ENCODE results near the gene SORCS3. TPM values are rescaled to one million over a fixed set of nuclear protein-coding genes. Genes with fewer than 3 reads are reported as not detected.

SORCS3 gene
- total and polyA plus RNA-seq, 2 donors (not counting 1 experiment from before 2014, with no cell fraction given), result not detected

GRCh38 chr10:104762793-104763192, 121.7 kb downstream of the SORCS3 start:
- ChIA-PET CTCF (no interaction called here), POLR2A (no interaction called here)
- Mint-ChIP-seq H3K27ac (no peak overlapping the region), H3K9me3 (ENCODE audit: insufficient read depth) (no peaks in the 10 kb centered on the region), H3K4me3 (no peak overlapping the region), H3K4me1 (no peaks in the 10 kb centered on the region), H3K27me3 (peaks cover 6% of the 10 kb centered on the region)
- no peaks in the 10 kb centered on the region for H4K20me1 ChIP-seq (ENCODE audit: control insufficient read depth, insufficient read depth, low read length, poor library complexity, severe bottlenecking)
- H3K27me3 ChIP-seq (replicated peaks in 1 of 4; ENCODE audit: control extremely low read depth in 1 of 4, control insufficient read depth in 3 of 4, insufficient read depth in 4 of 4, low read length in 3 of 4), result no peaks in the 10 kb centered on the region
- no peaks in the 10 kb centered on the region for H3K9me3 ChIP-seq (ENCODE audit: control extremely low read depth in 1 of 3, control insufficient read depth in 2 of 3, insufficient read depth in 1 of 3, low read length in 2 of 3)
- TF ChIP-seq CTCF (IDR thresholded peaks at IDR 0.05), result no peak
- TF ChIP-seq EZH2 (IDR thresholded peaks at IDR 0.05; ENCODE audit: borderline replicate concordance, insufficient read depth, low read depth, low read length, poor library complexity, severe bottlenecking), result no peak
- ATAC-seq (ENCODE audit: low read depth) (no peak), DNase-seq (no peak)
- no peak overlapping the region for H3K9ac ChIP-seq (ENCODE audit: low read length)
- H3K4me2 ChIP-seq (replicated peaks; ENCODE audit: low read depth, low read length, poor library complexity, severe bottlenecking), result no peak overlapping the region
- no peak overlapping the region for H2AFZ ChIP-seq (ENCODE audit: insufficient read depth, low read depth, low read length, poor library complexity, severe bottlenecking)
- H3K4me3 ChIP-seq (ENCODE audit: control extremely low read depth in 1 of 5, extremely low read depth in 1 of 5, insufficient read depth in 1 of 5, low read depth in 2 of 5, low read length in 4 of 5), result no peak overlapping the region
- intact Hi-C loops (cut with micrococcal nuclease), result no loop called here
- 60% methylated on average over 2 of the region's 4 CpGs for WGBS (ENCODE audit: insufficient coverage)
- H3K27ac ChIP-seq (ENCODE audit: low read length in 2 of 2), result no peak overlapping the region
- no peaks in the 10 kb centered on the region for H3K4me1 ChIP-seq (ENCODE audit: control insufficient read depth in 2 of 2, insufficient read depth in 2 of 2, low read length in 2 of 2)
- H3K36me3 ChIP-seq (replicated peaks in 1 of 2; ENCODE audit: control extremely low read depth in 1 of 2, control insufficient read depth in 1 of 2, extremely low read depth in 1 of 2, insufficient read depth in 2 of 2, low read length in 1 of 2), result no peaks in the 10 kb centered on the region
- H3K79me2 ChIP-seq (ENCODE audit: control insufficient read depth, insufficient read depth, low read length), result no peaks in the 10 kb centered on the region

- CTCF ChIA-PET, result no interaction called here
- Histone ChIP-seq H2AFZ (ENCODE audit: insufficient read depth, low read depth, low read length, poor library complexity, severe bottlenecking) (no peak overlapping the region), H3K36me3 (replicated peaks in 1 of 2; ENCODE audit: control extremely low read depth in 1 of 2, control insufficient read depth in 1 of 2, extremely low read depth in 1 of 2, insufficient read depth in 2 of 2, low read length in 1 of 2) (no peaks in the 10 kb centered on the region), H3K27me3 (replicated peaks in 1 of 4; ENCODE audit: control extremely low read depth in 1 of 4, control insufficient read depth in 3 of 4, insufficient read depth in 4 of 4, low read length in 3 of 4) (no peaks in the 10 kb centered on the region), H3K4me3 (ENCODE audit: control extremely low read depth in 1 of 5, extremely low read depth in 1 of 5, insufficient read depth in 1 of 5, low read depth in 2 of 5, low read length in 4 of 5) (no peak overlapping the region), H3K9me3 (ENCODE audit: control extremely low read depth in 1 of 3, control insufficient read depth in 2 of 3, insufficient read depth in 1 of 3, low read length in 2 of 3) (no peaks in the 10 kb centered on the region), H4K20me1 (ENCODE audit: control insufficient read depth, insufficient read depth, low read length, poor library complexity, severe bottlenecking) (no peaks in the 10 kb centered on the region), H3K9ac (ENCODE audit: low read length) (no peak overlapping the region), H3K4me1 (ENCODE audit: control insufficient read depth in 2 of 2, insufficient read depth in 2 of 2, low read length in 2 of 2) (no peaks in the 10 kb centered on the region), H3K27ac (ENCODE audit: low read length in 2 of 2) (no peak overlapping the region), H3K4me2 (replicated peaks; ENCODE audit: low read depth, low read length, poor library complexity, severe bottlenecking) (no peak overlapping the region), H3K79me2 (ENCODE audit: control insufficient read depth, insufficient read depth, low read length) (no peaks in the 10 kb centered on the region)
- Mint-ChIP-seq H3K27me3 (peaks cover 5% of the 10 kb centered on the region), H3K27ac (no peak overlapping the region), H3K4me3 (no peak overlapping the region), H3K4me1 (no peaks in the 10 kb centered on the region), H3K9me3 (ENCODE audit: insufficient read depth) (no peaks in the 10 kb centered on the region)
- WGBS (ENCODE audit: insufficient coverage), result 86% methylated on average over 1 of the region's 2 CpGs
- no peak for DNase-seq
- POLR2A ChIA-PET, result no interaction called here
- no peak for ATAC-seq (ENCODE audit: low read depth)
- intact Hi-C loops (cut with micrococcal nuclease), result no loop called here
- TF ChIP-seq EZH2 (IDR thresholded peaks at IDR 0.05; ENCODE audit: borderline replicate concordance, insufficient read depth, low read depth, low read length, poor library complexity, severe bottlenecking) (no peak), CTCF (IDR thresholded peaks at IDR 0.05) (no peak)
Measured at GRCh38 chr10:104766341-104766740, 125.3 kb downstream of the SORCS3 start.

Measured in B cell (primary cell).